ENCODE data around the gene TSPYL6. TPM values are rescaled to one million over a fixed set of nuclear protein-coding genes. Genes with fewer than 3 reads are reported as not detected.

Gene TSPYL6
- total and polyA plus RNA-seq, 2 donors (not counting 3 experiments of a cell fraction or from before 2014, with no cell fraction given) = 0.03 TPM; not detected in 1

GRCh38 chr2:54247115-54247514 lies 8.9 kb downstream of the TSPYL6 start:
- Histone ChIP-seq H3K9ac (replicated peaks; ENCODE audit: extremely low read depth, insufficient read depth, low read length) (no peak overlapping the region), H4K20me1 (replicated peaks; ENCODE audit: control insufficient read depth, extremely low read depth, insufficient read depth, low read length) (no peaks in the 10 kb centered on the region), H3K4me2 (ENCODE audit: insufficient read depth, low read length) (no peak overlapping the region), H3K9me1 (replicated peaks; ENCODE audit: control insufficient read depth, extremely low read depth, insufficient read depth, low read length) (no peaks in the 10 kb centered on the region), H3K4me3 (replicated peaks in 1 of 3; ENCODE audit: insufficient read depth in 1 of 3, low read depth in 1 of 3, low read length in 3 of 3) (no peak overlapping the region), H3K27me3 (ENCODE audit: control insufficient read depth in 2 of 2, insufficient read depth in 2 of 2, low read length in 2 of 2) (peaks cover 0 to 7% of the 10 kb centered on the region in 2 experiments), H3K36me3 (ENCODE audit: control insufficient read depth in 2 of 2, extremely low read depth in 1 of 2, insufficient read depth in 2 of 2, low read length in 2 of 2) (no peaks in the 10 kb centered on the region), H3K4me1 (ENCODE audit: control insufficient read depth, extremely low read depth, insufficient read depth, low read length) (no peaks in the 10 kb centered on the region), H3K27ac (ENCODE audit: insufficient read depth, low read depth, low read length) (no peak overlapping the region), H3K79me2 (ENCODE audit: control insufficient read depth, insufficient read depth, low read length) (no peaks in the 10 kb centered on the region), H3K9me3 (replicated peaks; ENCODE audit: control insufficient read depth, insufficient read depth, low read length) (no peaks in the 10 kb centered on the region), H2AFZ (ENCODE audit: low read depth, low read length) (no peak overlapping the region)
- FAIRE-seq (no peak), DNase-seq (ENCODE audit: low read depth, low spot score) (no peak)
- intact Hi-C loops (cut with micrococcal nuclease) = no loop called here
- dilution Hi-C loops (cut with MboI; ENCODE audit: extremely low pct_ligation_motif_present, low sequenced_read_pairs) = no loop called here
- TF ChIP-seq GATA2 (IDR thresholded peaks at IDR 0.05; ENCODE audit: insufficient read depth, insufficient read length, low read depth, low read length) = no peak
- no peak for TF ChIP-seq POLR2A (IDR thresholded peaks at IDR 0.05; ENCODE audit: low read depth, low read length)
- TF ChIP-seq FOS (IDR thresholded peaks at IDR 0.05; ENCODE audit: borderline replicate concordance, insufficient read depth, low read length) = no peak
- no peak for TF ChIP-seq JUN (IDR thresholded peaks at IDR 0.05; ENCODE audit: borderline replicate concordance, insufficient read depth, insufficient read length, low read depth)
- TF ChIP-seq, protein P1, sequence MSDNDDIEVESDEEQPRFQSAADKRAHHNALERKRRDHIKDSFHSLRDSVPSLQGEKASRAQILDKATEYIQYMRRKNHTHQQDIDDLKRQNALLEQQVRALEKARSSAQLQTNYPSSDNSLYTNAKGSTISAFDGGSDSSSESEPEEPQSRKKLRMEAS (IDR thresholded peaks at IDR 0.05; ENCODE audit: insufficient read depth, insufficient read length) = no peak
- TF ChIP-seq POLR2AphosphoS5 (IDR thresholded peaks at IDR 0.05; ENCODE audit: insufficient read depth, low read depth, low read length) = no peak
- TF ChIP-seq, protein P2, sequence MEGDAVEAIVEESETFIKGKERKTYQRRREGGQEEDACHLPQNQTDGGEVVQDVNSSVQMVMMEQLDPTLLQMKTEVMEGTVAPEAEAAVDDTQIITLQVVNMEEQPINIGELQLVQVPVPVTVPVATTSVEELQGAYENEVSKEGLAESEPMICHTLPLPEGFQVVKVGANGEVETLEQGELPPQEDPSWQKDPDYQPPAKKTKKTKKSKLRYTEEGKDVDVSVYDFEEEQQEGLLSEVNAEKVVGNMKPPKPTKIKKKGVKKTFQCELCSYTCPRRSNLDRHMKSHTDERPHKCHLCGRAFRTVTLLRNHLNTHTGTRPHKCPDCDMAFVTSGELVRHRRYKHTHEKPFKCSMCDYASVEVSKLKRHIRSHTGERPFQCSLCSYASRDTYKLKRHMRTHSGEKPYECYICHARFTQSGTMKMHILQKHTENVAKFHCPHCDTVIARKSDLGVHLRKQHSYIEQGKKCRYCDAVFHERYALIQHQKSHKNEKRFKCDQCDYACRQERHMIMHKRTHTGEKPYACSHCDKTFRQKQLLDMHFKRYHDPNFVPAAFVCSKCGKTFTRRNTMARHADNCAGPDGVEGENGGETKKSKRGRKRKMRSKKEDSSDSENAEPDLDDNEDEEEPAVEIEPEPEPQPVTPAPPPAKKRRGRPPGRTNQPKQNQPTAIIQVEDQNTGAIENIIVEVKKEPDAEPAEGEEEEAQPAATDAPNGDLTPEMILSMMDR (IDR thresholded peaks at IDR 0.05; ENCODE audit: extremely low read depth in 1 of 2, insufficient read depth in 1 of 2, low read depth in 1 of 2, low read length in 2 of 2) = no peak
- no TSS peak for BruUV-seq (replicated peaks)
- CTCF ChIA-PET = no interaction called here
- POLR2A ChIA-PET = no interaction called here
